GOT3 (cell line): ENCODE measurements around the gene POLK.
A peak's percentile ranks its signal among the peaks of the same experiment; 100 is the strongest.
"Not testable (repeated sequence)": the region's sequence is repeated elsewhere in the genome, so short reads cannot be mapped to it uniquely, and the experiment has no call there.

Source experiments
- DNase-seq: peaks from one replicate; lab custom pipeline; 2025; ENCODE audit warnings: mixed read lengths; lab: John Stamatoyannopoulos, UW

Gene POLK

GRCh38 chr5:75511435-75512382, at the start of gene POLK, which contains the start of gene CERT1:
Gene POLK, plus strand, starts transcription at chr5:75511891.
Gene CERT1, minus strand, starts transcription at chr5:75511629. Its CDS starts 422 bp downstream, at chr5:75511207.
- peak; percentile 89 for DNase-seq

- no peak for DNase-seq
Measured at GRCh38 chr5:75463726-75464125, 48.0 kb upstream of the POLK start.

GRCh38 chr5:75465480-75465879, 46.2 kb upstream of the POLK start:
- DNase-seq, result no peak

- DNase-seq, result no peak
Measured at GRCh38 chr5:75466006-75466716, 45.5 kb upstream of the POLK start.

GRCh38 chr5:75468593-75468992, 43.1 kb upstream of the POLK start:
- DNase-seq, result no peak

- no peak for DNase-seq
Measured at GRCh38 chr5:75469017-75469416, 42.7 kb upstream of the POLK start.

- no peak for DNase-seq
Measured at GRCh38 chr5:75471193-75471592, 40.5 kb upstream of the POLK start.

- no peak for DNase-seq
Measured at GRCh38 chr5:75472973-75473372, 38.7 kb upstream of the POLK start.

- no peak for DNase-seq
Measured at GRCh38 chr5:75473463-75473862, 38.2 kb upstream of the POLK start.

- no peak for DNase-seq
Measured at GRCh38 chr5:75475364-75475763, 36.3 kb upstream of the POLK start.

GRCh38 chr5:75481024-75481423, 30.7 kb upstream of the POLK start:
- no peak for DNase-seq

GRCh38 chr5:75482482-75482881, 29.2 kb upstream of the POLK start:
- DNase-seq, result no peak

GRCh38 chr5:75484605-75485004, 27.1 kb upstream of the POLK start:
- no peak for DNase-seq

- not testable (repeated sequence) for DNase-seq
Measured at GRCh38 chr5:75489847-75490246, 21.8 kb upstream of the POLK start.

GRCh38 chr5:75491621-75492020, 20.1 kb upstream of the POLK start:
- DNase-seq, result no peak

GRCh38 chr5:75496026-75496425, 15.7 kb upstream of the POLK start:
- no peak for DNase-seq

GRCh38 chr5:75498208-75498777, 13.4 kb upstream of the POLK start:
- no peak for DNase-seq

- not testable (repeated sequence) for DNase-seq
Measured at GRCh38 chr5:75498875-75499274, 12.8 kb upstream of the POLK start.

- not testable (repeated sequence) for DNase-seq
Measured at GRCh38 chr5:75505112-75505511, 6.6 kb upstream of the POLK start.

- no peak for DNase-seq
Measured at GRCh38 chr5:75507841-75508240, 3.9 kb upstream of the POLK start.

- DNase-seq, result no peak
Measured at GRCh38 chr5:75509546-75509945, 2.1 kb upstream of the POLK start.

GRCh38 chr5:75509956-75510355, 1.7 kb upstream of the POLK start:
- DNase-seq, result no peak

GRCh38 chr5:75510417-75510835, 1.3 kb upstream of the POLK start:
- no peak for DNase-seq
